HepG2 (cell line): ENCODE results near the gene PLA2G4C.

Experiments used
- CBFB ChIP-seq: sonication (generic); formaldehyde crosslinking; IDR thresholded peaks from 2 replicates; pipeline ENCODE4 v1.4.0; 2020; ENCODE audit warnings: missing genetic modification reagents
- EZH2 ChIP-seq: conservative IDR thresholded peaks from 2 replicates; pipeline ENCODE4 v1.6.1; 2012; ENCODE audit warnings: mild to moderate bottlenecking, low read depth, low read length, moderate library complexity
- FOXK2 ChIP-seq: fragments of 450-650 bp; IDR thresholded peaks from 2 replicates; pipeline ENCODE4 v1.6.1; 2016
- HCFC1 ChIP-seq: fragments of 150-350 bp; IDR thresholded peaks from 2 replicates; pipeline ENCODE4 v1.6.1; 2014; ENCODE audit warnings: low read depth, low read length
- HOXA3 ChIP-seq: sonication (generic); formaldehyde crosslinking; IDR thresholded peaks from 2 replicates; pipeline ENCODE4 v1.5.0; 2020; ENCODE audit warnings: missing genetic modification reagents
- MAFK ChIP-seq, 2 experiments: IDR thresholded peaks in 1 of 2; conservative IDR thresholded peaks in 1 of 2; 2 replicates each; pipeline ENCODE4 v1.6.1; 2011; ENCODE audit warnings: improper control_type of control experiment in 2 of 2, low read length in 2 of 2
- MED8 ChIP-seq: sonication (generic); formaldehyde crosslinking; IDR thresholded peaks from 2 replicates; pipeline ENCODE4 v1.8.1; 2023; ENCODE audit warnings: mild to moderate bottlenecking, missing genetic modification reagents; ENCODE audit not compliant: insufficient replicate concordance
- NAIF1 ChIP-seq: sonication (generic); formaldehyde crosslinking; IDR thresholded peaks from 2 replicates; pipeline ENCODE4 v1.5.0; 2020; ENCODE audit warnings: mild to moderate bottlenecking, missing genetic modification reagents, borderline replicate concordance
- POLR2A ChIP-seq, 2 experiments: IDR thresholded peaks; 2 replicates each; pipeline ENCODE4 v1.6.1; 2011; ENCODE audit warnings: low read depth in 2 of 2, low read length in 2 of 2, mild to moderate bottlenecking in 1 of 2, moderate library complexity in 1 of 2; ENCODE audit not compliant: insufficient read depth in 1 of 2
- ZNF879 ChIP-seq: sonication (generic); formaldehyde crosslinking; IDR thresholded peaks from 2 replicates; pipeline ENCODE4 v1.8.1; 2023; ENCODE audit warnings: missing genetic modification reagents
- TF ChIP-seq, protein P1 (sequence below): IDR thresholded peaks from 2 replicates; pipeline ENCODE4 v1.6.1; 2016; ENCODE audit warnings: mild to moderate bottlenecking, missing biosample characterization, missing genetic modification reagents
- TF ChIP-seq, protein P2 (sequence below): sonication (generic); formaldehyde crosslinking; IDR thresholded peaks from 2 replicates; pipeline ENCODE4 v1.5.0; 2020; ENCODE audit warnings: mild to moderate bottlenecking, missing genetic modification reagents, moderate library complexity
- TF ChIP-seq, protein P3 (sequence below), 2 experiments: sonication (generic) in 1 of 2; formaldehyde crosslinking in 1 of 2; IDR thresholded peaks; 2 replicates each; pipeline versions ENCODE4 v1.5.1 to v1.6.1; 2011 to 2020; ENCODE audit warnings: borderline replicate concordance in 1 of 2, low read depth in 1 of 2, low read length in 1 of 2, mild to moderate bottlenecking in 1 of 2, missing genetic modification reagents in 1 of 2, moderate library complexity in 1 of 2

DNA sequence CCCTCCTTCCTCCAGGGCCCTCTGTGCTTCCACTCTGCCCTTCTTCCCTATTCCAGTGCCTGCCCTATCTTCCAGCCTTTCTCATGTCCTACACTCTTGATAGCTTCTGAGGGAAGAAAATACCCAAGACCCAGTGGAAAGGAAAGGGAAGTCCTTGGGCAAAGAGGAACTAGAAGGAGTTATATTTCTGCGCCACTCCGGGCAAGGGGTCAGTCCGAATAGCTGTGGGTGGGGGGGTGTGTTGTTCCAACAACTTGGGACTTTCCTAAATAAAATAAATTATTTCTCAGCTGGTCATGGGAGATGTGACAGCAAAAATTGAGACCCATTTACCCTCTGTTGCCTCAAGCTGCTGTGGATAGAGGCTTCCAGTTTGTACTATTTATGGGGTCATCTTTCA is 89.9 kb downstream of the PLA2G4C start:
- TF ChIP-seq MED8 (CRISPR knock-in tag) (no peak), CBFB (CRISPR knock-in tag) (no peak), POLR2A (IDR thresholded peaks at IDR 0.05; ENCODE audit: insufficient read depth in 1 of 2, low read depth in 2 of 2, low read length in 2 of 2) (no peak), ZNF879 (no peak), MAFK (conservative IDR thresholded peaks at IDR 0.05 in 1 of 2, IDR thresholded peaks at IDR 0.05 in 1 of 2; ENCODE audit: low read length in 2 of 2) (no peak), HCFC1 (no peak), FOXK2 (no peak), EZH2 (no peak), HOXA3 (CRISPR knock-in tag) (no peak), NAIF1 (CRISPR knock-in tag) (no peak)
- TF ChIP-seq, protein P1, sequence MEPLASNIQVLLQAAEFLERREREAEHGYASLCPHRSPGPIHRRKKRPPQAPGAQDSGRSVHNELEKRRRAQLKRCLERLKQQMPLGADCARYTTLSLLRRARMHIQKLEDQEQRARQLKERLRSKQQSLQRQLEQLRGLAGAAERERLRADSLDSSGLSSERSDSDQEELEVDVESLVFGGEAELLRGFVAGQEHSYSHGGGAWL (CRISPR knock-in tag): no peak
- TF ChIP-seq, protein P2, sequence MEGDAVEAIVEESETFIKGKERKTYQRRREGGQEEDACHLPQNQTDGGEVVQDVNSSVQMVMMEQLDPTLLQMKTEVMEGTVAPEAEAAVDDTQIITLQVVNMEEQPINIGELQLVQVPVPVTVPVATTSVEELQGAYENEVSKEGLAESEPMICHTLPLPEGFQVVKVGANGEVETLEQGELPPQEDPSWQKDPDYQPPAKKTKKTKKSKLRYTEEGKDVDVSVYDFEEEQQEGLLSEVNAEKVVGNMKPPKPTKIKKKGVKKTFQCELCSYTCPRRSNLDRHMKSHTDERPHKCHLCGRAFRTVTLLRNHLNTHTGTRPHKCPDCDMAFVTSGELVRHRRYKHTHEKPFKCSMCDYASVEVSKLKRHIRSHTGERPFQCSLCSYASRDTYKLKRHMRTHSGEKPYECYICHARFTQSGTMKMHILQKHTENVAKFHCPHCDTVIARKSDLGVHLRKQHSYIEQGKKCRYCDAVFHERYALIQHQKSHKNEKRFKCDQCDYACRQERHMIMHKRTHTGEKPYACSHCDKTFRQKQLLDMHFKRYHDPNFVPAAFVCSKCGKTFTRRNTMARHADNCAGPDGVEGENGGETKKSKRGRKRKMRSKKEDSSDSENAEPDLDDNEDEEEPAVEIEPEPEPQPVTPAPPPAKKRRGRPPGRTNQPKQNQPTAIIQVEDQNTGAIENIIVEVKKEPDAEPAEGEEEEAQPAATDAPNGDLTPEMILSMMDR (CRISPR knock-in tag): no peak
- TF ChIP-seq, protein P3, sequence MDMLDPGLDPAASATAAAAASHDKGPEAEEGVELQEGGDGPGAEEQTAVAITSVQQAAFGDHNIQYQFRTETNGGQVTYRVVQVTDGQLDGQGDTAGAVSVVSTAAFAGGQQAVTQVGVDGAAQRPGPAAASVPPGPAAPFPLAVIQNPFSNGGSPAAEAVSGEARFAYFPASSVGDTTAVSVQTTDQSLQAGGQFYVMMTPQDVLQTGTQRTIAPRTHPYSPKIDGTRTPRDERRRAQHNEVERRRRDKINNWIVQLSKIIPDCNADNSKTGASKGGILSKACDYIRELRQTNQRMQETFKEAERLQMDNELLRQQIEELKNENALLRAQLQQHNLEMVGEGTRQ (IDR thresholded peaks at IDR 0.05; ENCODE audit: low read depth, low read length): no peak
- TF ChIP-seq, protein P3 (CRISPR knock-in tag; IDR thresholded peaks at IDR 0.05; ENCODE audit: borderline replicate concordance): no peak
